C4-2B (cell line): Measurements from ENCODE around the gene GALNT5.

Experiments
- H3K27ac ChIP-seq: fragments of 450-650 bp; 2 replicates; pipeline ENCODE4 v1.5.1; 2017
- ZFX ChIP-seq: fragments of 450-650 bp; IDR thresholded peaks from 2 replicates; pipeline ENCODE4 v1.6.1; 2017
- TF ChIP-seq, protein P1 (sequence below): fragments of 450-650 bp; conservative IDR thresholded peaks from 2 replicates; pipeline ENCODE4 v1.5.1; 2017; ENCODE audit warnings: mild to moderate bottlenecking

The GALNT5 gene

DNA sequence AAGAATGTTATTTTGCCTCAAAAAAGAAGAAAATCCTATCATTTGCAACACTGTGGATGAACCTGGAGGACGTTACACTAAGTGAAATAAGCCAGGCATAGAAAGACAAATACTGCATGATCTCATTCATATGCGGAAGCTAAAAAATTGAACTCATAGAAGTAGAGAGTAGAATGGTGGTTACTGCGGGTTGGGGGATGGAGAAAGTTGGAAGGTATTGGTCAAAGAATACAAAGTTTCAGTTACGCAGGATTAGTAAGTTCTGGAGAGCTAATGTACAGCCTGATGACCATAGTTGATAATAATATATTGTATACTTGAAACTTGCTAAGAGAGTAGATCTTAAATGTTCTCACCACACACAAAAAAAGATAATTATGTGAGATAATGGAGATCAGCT, 5.0 kb upstream of the GALNT5 start:
- H3K27ac ChIP-seq = no peak overlapping the region
- no peak for TF ChIP-seq ZFX
- TF ChIP-seq, protein P1, sequence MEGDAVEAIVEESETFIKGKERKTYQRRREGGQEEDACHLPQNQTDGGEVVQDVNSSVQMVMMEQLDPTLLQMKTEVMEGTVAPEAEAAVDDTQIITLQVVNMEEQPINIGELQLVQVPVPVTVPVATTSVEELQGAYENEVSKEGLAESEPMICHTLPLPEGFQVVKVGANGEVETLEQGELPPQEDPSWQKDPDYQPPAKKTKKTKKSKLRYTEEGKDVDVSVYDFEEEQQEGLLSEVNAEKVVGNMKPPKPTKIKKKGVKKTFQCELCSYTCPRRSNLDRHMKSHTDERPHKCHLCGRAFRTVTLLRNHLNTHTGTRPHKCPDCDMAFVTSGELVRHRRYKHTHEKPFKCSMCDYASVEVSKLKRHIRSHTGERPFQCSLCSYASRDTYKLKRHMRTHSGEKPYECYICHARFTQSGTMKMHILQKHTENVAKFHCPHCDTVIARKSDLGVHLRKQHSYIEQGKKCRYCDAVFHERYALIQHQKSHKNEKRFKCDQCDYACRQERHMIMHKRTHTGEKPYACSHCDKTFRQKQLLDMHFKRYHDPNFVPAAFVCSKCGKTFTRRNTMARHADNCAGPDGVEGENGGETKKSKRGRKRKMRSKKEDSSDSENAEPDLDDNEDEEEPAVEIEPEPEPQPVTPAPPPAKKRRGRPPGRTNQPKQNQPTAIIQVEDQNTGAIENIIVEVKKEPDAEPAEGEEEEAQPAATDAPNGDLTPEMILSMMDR = no peak

DNA sequence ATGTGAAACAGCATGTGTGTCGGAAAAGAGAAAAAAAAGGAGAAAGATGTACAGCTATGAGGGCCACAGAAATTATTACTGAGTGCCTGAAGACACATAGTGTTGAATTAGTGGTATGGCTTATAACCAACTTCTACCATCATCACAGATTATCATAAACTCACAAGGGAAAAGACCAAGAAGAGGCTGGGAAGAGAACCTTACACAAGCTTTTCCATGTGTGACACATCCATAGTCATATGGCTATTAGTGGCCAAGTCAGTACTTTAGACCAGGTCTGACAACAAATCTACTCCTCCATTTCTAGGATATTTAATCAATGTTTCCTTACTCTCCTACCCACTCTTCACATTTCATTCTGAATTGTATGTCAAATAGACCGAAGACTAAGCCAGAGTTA, 3.5 kb upstream of the GALNT5 start:
- no peak for TF ChIP-seq ZFX
- TF ChIP-seq, protein P1 = no peak
- no peak overlapping the region for H3K27ac ChIP-seq

DNA sequence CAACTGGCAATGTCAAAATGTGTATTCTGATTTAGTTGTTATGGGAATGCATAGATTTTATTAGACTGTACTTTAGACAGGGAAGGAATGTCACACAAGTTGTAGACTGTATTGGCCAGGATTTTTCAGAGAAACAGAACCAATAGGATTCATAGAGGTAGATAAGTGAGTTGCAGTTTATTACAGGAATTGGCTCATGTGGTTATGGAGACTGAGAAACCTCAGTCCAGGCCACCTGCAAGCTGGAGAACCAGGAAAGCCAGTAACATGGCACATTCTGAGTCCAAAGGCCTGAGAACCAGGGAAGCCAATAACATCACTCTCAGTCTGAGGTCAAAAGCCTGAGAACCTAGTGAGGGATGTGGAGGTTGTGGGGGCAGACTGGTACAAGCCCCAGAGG, 1.8 kb upstream of the GALNT5 start:
- no peak overlapping the region for H3K27ac ChIP-seq
- TF ChIP-seq, protein P1 = no peak
- TF ChIP-seq ZFX = no peak

DNA sequence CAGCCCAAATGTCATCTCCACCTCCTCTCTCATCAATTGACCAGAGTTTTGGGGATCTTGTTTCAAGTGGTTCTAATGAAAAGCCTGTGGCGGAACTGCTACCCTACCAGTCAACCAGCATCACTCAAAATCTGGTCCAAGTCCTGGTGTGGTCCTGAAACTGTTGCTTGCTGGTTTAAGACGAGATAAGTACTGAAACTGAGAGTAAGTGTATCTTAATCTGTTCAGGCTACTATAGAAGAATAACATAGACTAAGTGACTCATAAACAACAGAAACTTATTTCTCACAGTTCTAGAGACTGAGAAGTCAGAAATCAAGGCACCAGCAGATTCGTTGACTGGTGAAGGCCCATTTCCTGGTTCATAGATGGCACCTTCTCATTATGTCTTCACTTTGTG, 879 bp upstream of the GALNT5 start:
- TF ChIP-seq, protein P1 = no peak
- TF ChIP-seq ZFX = no peak
- no peak overlapping the region for H3K27ac ChIP-seq

DNA sequence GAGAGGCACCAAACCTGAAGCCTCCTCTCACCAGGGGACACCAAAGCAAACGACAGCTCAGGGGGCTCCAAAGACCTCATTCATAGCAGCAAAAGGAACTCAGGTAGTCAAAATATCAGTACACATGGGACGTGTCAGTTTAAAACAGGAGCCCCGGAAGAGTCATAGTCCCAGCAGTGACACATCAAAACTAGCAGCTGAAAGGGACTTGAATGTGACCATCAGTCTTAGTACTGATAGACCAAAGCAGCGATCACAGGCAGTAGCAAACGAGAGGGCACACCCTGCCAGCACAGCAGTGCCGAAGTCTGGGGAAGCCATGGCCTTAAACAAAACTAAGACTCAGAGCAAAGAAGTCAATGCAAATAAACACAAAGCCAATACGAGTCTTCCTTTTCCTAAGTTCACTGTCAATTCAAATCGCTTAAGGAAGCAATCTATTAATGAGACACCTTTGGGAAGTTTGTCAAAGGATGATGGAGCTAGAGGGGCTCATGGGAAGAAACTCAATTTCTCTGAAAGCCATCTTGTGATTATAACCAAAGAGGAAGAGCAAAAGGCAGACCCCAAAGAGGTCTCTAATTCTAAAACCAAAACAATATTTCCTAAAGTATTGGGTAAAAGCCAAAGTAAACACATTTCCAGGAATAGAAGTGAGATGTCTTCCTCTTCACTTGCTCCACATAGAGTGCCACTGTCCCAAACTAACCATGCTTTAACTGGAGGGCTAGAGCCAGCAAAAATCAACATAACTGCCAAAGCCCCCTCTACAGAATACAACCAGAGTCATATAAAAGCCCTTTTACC, 1.2 kb downstream of the GALNT5 start:
- no peak overlapping the region for H3K27ac ChIP-seq
- TF ChIP-seq ZFX = no peak
- TF ChIP-seq, protein P1 = no peak

DNA sequence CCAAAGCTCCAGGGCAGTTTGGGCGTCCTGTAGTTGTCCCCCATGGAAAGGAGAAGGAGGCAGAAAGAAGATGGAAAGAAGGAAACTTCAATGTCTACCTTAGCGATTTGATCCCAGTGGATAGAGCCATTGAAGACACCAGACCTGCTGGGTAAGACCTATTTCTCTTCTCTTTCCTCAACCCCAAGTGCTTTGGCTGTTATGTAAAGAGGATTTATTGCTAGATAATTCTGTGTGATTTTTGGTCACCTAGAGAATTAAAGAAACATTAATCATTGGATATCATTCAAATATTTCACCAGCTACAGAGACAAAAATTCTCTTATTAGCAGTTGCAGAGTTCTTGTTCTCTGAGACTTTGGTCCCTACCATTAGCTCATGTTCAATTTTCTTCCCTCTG, 1.9 kb downstream of the GALNT5 start:
- no peak overlapping the region for H3K27ac ChIP-seq
- TF ChIP-seq ZFX = no peak
- TF ChIP-seq, protein P1 = no peak

DNA sequence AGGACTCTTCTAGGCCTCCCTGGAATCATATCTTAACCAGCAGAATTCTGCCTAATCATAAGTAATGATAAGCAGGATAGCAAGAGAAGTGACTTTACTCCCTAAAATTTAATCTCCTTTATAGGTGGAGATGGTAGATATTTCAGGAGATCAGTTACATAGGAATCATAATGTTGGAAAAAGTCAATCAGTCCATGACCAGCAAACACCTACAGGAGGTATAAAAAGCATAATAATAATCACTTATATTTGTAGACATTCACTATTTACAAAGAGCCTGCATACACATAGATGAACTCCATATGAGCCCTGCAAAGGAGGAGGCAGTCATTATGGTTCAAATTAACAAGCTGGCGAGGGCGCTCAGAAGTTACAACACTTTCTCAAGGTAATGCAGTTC, 2.5 kb downstream of the GALNT5 start:
- TF ChIP-seq, protein P1 = no peak
- no peak for TF ChIP-seq ZFX
- no peak overlapping the region for H3K27ac ChIP-seq
